Left renal cortex interstitium (tissue), 4 donors: ENCODE measurements around the gene KCNJ6. TPM values are rescaled to one million over a fixed set of nuclear protein-coding genes. Genes with fewer than 3 reads are reported as not detected.

Source experiments
- DNase-seq, 4 donors: peaks; one replicate each; pipeline ENCODE4 v3.0.0-alpha.2; 2013; ENCODE audit warnings: low read depth in 4 of 4, low spot score in 2 of 4, missing footprints in 1 of 4
- polyA plus RNA-seq, 4 donors: library from polyadenylated mRNA; unstranded; fragments of 120-200 nt; gene quantifications; one replicate each; pipeline ENCODE4 v1.2.1, GENCODE V29; 2013; ENCODE audit not compliant: insufficient read length in 4 of 4

KCNJ6 gene
- polyA plus RNA-seq, 4 donors, result 0.17 to 0.59 (median 0.26) TPM

- no peak for DNase-seq
Observed at GRCh38 chr21:37907076-37907475, 9.2 kb downstream of the KCNJ6 start.

GRCh38 chr21:37905291-37905690 is 11.0 kb downstream of the KCNJ6 start:
- DNase-seq, result no peak

GRCh38 chr21:37904856-37905255 is 11.4 kb downstream of the KCNJ6 start:
- DNase-seq, result no peak

GRCh38 chr21:37903396-37903795 is 12.9 kb downstream of the KCNJ6 start:
- DNase-seq, result no peak

GRCh38 chr21:37899146-37899545 is 17.1 kb downstream of the KCNJ6 start:
- DNase-seq, result no peak

GRCh38 chr21:37896788-37897187 is 19.5 kb downstream of the KCNJ6 start:
- DNase-seq, result no peak

- no peak for DNase-seq
Observed at GRCh38 chr21:37891972-37892371, 24.3 kb downstream of the KCNJ6 start.

- no peak for DNase-seq
Observed at GRCh38 chr21:37888659-37889058, 27.6 kb downstream of the KCNJ6 start.

- DNase-seq, result no peak
Observed at GRCh38 chr21:37886726-37887299, 29.4 kb downstream of the KCNJ6 start.

- no peak for DNase-seq
Observed at GRCh38 chr21:37886120-37886519, 30.1 kb downstream of the KCNJ6 start.

- no peak for DNase-seq
Observed at GRCh38 chr21:37878946-37879660, 37.2 kb downstream of the KCNJ6 start.

GRCh38 chr21:37877888-37878684 is 38.2 kb downstream of the KCNJ6 start:
- DNase-seq, result no peak

- no peak for DNase-seq
Observed at GRCh38 chr21:37877171-37877570, 39.1 kb downstream of the KCNJ6 start.

- no peak for DNase-seq
Observed at GRCh38 chr21:37876561-37876960, 39.7 kb downstream of the KCNJ6 start.

- DNase-seq, result no peak
Observed at GRCh38 chr21:37874904-37875780, 41.1 kb downstream of the KCNJ6 start.

- no peak for DNase-seq
Observed at GRCh38 chr21:37874481-37874880, 41.8 kb downstream of the KCNJ6 start.

GRCh38 chr21:37873655-37874054 is 42.6 kb downstream of the KCNJ6 start:
- DNase-seq, result no peak

- DNase-seq, result no peak
Observed at GRCh38 chr21:37871121-37871862, 45.0 kb downstream of the KCNJ6 start.

GRCh38 chr21:37870221-37870620 is 46.0 kb downstream of the KCNJ6 start:
- DNase-seq, result no peak

GRCh38 chr21:37869661-37870060 is 46.6 kb downstream of the KCNJ6 start:
- DNase-seq, result no peak
